ENCODE measurements around the gene DMRTA2. TPM values are rescaled to one million over a fixed set of nuclear protein-coding genes. Genes with fewer than 3 reads are reported as not detected.

DMRTA2 gene
- total and polyA plus RNA-seq, 2 of the 8 experiments (the other 6 are each of a cell fraction or from before 2014, with no cell fraction given): not detected

GRCh38 chr1:50416553-50417453, 6.4 kb downstream of the DMRTA2 start (continued):
- TF ChIP-seq SIRT6 (IDR thresholded peaks at IDR 0.05; ENCODE audit: low read length) (no peak), NANOG (IDR thresholded peaks at IDR 0.05; ENCODE audit: insufficient read depth, low read depth, low read length, poor library complexity, severe bottlenecking) (no peak), SIN3A (conservative IDR thresholded peaks at IDR 0.05 in 1 of 2, IDR thresholded peaks at IDR 0.05 in 1 of 2; ENCODE audit: low read depth in 1 of 2, low read length in 2 of 2) (peak; percentile 9 to 51; a peak in 1 of 4 replicates), CHD7 (IDR thresholded peaks at IDR 0.05; ENCODE audit: insufficient replicate concordance, low read length) (no peak), JUN (IDR thresholded peaks at IDR 0.05; ENCODE audit: low read depth, low read length) (no peak), RBBP5 (IDR thresholded peaks at IDR 0.05; ENCODE audit: borderline replicate concordance, low read depth, low read length) (no peak; the same call in none of the 2 replicates)
- TF ChIP-seq, protein P1, sequence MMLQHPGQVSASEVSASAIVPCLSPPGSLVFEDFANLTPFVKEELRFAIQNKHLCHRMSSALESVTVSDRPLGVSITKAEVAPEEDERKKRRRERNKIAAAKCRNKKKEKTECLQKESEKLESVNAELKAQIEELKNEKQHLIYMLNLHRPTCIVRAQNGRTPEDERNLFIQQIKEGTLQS (IDR thresholded peaks at IDR 0.05; ENCODE audit: insufficient read depth, low read depth, low read length): no peak

Measured in H1 (cell line).